ES-I3 (cell line): ENCODE measurements around the gene CCNL2.
"Not testable (repeated sequence)": the region's sequence is repeated elsewhere in the genome, so short reads cannot be mapped to it uniquely, and the experiment has no call there.

ENCODE experiments used
- H3K36me3 ChIP-seq: 2 replicates; pipeline ENCODE4 v1.6.1; 2013; ENCODE audit warnings: mild to moderate bottlenecking, low read length, control low read depth, moderate library complexity; ENCODE audit not compliant: insufficient read depth
- H3K4me1 ChIP-seq: 2 replicates; pipeline ENCODE4 v1.6.1; 2013; ENCODE audit warnings: mild to moderate bottlenecking, control low read depth, low read length; ENCODE audit not compliant: insufficient read depth
- H3K9ac ChIP-seq: 2 replicates; pipeline ENCODE4 v1.6.1; 2013; ENCODE audit warnings: low read depth, mild to moderate bottlenecking, low read length, moderate library complexity
- H3K9me3 ChIP-seq: 2 replicates; pipeline ENCODE4 v1.6.1; 2013; ENCODE audit warnings: mild to moderate bottlenecking, low read length, moderate library complexity; ENCODE audit not compliant: control insufficient read depth, insufficient read depth

The CCNL2 gene

DNA sequence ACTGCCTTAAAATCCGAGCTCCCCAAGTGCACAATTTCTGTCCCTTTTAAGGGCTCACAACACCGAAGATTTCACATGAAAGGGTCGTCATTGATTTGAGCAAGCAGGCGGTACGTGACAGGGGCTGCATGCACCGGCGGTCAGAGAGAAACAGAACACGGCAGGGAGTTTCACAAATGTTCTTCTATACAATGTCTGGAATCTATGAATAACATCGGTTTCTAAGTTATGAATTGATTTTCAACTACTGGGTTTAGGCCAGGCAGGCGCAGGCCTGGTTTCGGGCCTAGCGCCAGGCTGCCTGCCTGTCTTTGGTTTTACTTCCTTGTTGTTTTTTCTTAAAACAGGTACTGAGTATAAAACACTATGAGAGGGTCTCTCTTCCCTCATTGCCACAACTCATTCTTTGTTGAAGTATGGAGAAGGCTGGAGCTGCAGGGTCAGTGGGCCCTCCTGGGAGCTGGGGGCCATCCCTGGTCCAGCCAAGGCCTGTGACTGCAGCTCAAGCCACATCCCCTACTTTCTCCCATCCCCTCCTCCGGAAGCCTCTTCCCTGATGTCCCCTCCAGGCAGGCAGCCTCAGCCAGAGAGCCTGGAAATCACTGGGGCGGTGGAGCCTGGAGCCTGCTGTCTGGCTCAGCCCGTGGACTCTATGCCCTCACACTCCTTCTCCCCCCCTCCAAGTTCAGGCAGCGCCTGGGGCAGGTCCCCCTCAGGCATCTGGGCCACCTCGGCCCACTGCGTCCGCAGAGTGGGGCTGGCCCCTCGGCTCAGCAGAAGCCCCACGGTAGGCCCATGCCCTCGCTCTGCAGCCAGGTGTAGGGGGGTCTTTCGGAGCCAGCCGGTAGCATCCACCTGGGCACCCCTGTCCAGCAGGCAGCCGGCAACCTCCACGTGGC, 19.6 kb upstream of the CCNL2 start:
- Histone ChIP-seq H3K9ac (no peak overlapping the region), H3K9me3 (no peaks in the 10 kb centered on the region), H3K36me3 (no peaks in the 10 kb centered on the region), H3K4me1 (peaks cover 4% of the 10 kb centered on the region; the same call in 1 of the 2 replicates)

DNA sequence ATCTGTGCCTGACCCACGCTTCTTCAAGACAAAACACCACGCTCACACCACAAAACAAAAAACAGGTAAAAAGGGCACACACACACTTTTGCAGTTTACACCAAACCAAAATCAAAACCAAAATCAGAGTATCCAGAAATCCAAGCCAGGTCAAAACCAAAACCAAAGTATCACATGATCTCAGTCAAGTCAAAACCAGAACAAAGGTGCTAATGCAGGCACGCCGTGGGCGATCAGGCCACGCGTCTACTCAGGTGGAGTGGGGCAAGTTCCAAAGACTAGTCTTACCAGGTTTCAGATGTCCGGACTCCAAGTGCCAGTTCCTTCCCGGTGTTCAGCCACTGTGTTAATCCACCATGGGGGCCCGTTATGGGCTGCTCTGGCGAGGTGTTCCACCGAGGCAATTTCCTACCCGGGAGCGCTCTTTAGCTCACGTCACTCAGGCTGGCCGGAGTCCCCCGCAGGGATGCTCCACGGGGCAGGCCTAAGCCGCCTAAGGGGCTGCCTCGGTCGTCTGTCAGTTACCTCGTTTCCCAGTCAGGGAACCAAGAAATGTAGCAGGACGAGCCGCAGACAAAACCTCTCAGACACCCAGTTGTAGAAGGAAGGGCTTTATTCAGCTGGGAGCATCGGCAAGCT, 18.8 kb upstream of the CCNL2 start:
- H3K9me3 ChIP-seq, H3K4me1 ChIP-seq, H3K9ac ChIP-seq: not testable (repeated sequence)

DNA sequence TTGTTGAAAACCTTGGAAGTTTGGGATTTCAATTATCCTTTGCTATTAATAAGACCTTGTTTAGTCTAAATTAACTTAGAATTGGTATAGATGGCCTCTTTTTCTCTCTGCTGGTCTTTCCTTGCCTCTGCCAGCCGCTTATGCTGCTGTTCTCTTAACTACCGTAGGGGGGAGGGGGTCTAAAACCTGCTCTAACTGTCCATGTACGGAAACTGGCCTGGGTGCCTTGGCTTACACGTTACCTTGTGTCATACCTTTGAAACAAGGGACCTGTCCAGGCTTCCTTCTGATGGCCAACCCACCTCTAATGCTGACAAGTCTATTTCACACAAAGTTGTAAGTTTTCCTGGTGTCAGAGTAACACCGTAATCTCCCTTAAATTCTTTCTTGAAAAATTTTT, 18.3 kb upstream of the CCNL2 start:
- not testable (repeated sequence) for H3K9me3 ChIP-seq, H3K4me1 ChIP-seq

More for the DNA sequence above, 18.8 kb upstream of the CCNL2 start:
- H3K36me3 ChIP-seq, result not testable (repeated sequence)

DNA sequence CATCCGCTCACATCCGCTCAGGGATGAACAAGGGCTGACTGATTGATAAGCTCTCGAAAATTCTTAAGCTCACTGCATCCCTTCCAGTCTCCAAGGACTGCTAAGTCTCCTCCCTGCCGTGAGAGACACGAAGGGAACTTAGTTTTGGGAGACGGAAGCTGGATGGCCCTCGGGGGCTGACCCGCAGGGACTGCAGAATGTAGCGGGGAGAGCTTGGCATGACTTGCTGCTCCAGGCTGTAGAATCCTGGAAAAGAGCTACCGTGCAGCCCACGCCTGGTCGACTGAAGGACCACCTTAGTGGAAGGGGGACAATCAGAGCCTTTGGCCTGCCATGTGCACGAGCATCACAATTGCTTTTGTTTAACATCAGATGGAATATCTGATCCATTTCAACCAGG, 16.6 kb upstream of the CCNL2 start:
- peaks cover under 1% of the 10 kb centered on the region; the same call in 1 of the 2 replicates for H3K4me1 ChIP-seq

More for the DNA sequence above, 18.3 kb upstream of the CCNL2 start:
- not testable (repeated sequence) for H3K36me3 ChIP-seq, H3K9ac ChIP-seq

DNA sequence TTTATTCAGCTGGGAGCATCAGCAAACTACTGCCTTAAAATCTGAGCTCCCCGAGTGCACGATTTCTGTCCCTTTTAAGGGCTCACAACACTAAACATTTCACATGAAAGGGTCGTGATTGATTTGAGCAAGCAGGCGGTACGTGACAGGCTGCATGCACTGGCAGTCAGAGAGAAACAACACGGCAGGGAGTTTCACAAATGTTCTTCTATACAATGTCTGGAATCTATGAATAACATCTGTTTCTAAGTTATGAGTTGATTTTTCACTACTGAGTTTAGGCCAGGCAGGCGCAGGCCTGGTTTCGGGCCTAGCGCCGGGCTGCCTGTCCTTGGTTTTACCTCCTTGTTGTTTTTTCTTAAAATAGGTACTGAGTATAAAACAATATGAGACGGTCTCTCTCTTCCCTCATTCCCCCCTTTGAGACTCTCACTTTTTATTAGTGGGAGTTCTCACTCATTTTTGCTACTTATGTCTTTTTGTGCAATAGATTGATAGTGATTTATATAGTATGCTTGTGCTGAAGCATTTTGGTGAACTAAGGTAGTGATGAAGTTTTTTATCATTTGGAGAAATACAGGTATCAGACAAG, 13.3 kb upstream of the CCNL2 start:
- not testable (repeated sequence) for H3K4me1 ChIP-seq, H3K9ac ChIP-seq, H3K9me3 ChIP-seq, H3K36me3 ChIP-seq

More for the DNA sequence above, 16.6 kb upstream of the CCNL2 start:
- Histone ChIP-seq H3K9me3 (peaks cover 8% of the 10 kb centered on the region), H3K9ac (no peak overlapping the region), H3K36me3 (no peaks in the 10 kb centered on the region)

DNA sequence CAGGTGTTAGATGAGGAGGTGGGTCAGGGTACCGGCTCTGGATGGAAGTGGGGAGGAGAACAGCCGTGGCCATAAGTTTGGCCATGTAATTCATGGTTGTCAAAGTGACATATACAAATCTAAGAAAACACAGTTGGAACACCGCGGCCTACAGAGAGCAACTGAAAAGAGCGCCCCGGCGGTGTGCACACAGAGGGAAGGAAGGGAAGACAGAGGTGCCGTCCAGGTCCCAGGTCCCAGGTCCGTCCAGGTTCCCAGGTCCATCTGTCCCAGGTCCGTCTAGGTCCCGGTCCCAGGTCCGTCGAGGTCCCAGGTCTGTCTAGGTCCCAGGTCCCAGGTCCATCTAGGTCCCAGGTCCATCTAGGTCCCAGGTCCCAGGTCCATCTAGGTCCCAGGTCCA, 12.5 kb upstream of the CCNL2 start:
- Histone ChIP-seq H3K9me3 (peaks cover 8% of the 10 kb centered on the region), H3K4me1 (peaks cover 6% of the 10 kb centered on the region), H3K9ac (no peak overlapping the region), H3K36me3 (0 out of 2 replicates have a peak, but pooled peaks cover 6% of the 10 kb centered on the region)

DNA sequence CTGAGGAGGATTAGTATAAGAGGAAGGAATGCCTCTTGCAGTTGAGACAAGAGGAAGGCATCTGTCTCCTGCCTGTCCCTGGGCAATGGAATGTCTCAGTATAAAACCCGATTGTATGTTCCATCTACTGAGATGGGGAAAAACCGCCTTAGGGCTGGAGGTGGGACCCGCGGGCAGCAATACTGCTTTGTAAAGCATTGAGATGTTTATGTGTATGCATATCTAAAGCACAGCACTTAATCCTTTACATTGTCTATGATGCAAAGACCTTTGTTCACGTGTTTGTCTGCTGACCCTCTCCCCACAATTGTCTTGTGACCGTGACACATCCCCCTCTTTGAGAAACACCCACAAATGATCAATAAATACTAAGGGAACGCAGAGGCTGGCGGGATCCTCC, 11.1 kb upstream of the CCNL2 start:
- Histone ChIP-seq H3K36me3 (peaks cover 11% of the 10 kb centered on the region), H3K4me1 (peaks cover 11% of the 10 kb centered on the region), H3K9ac (peak overlapping the region; percentile 37; the same call in 1 of the 2 replicates)
- H3K9me3 ChIP-seq, result not testable (repeated sequence)

DNA sequence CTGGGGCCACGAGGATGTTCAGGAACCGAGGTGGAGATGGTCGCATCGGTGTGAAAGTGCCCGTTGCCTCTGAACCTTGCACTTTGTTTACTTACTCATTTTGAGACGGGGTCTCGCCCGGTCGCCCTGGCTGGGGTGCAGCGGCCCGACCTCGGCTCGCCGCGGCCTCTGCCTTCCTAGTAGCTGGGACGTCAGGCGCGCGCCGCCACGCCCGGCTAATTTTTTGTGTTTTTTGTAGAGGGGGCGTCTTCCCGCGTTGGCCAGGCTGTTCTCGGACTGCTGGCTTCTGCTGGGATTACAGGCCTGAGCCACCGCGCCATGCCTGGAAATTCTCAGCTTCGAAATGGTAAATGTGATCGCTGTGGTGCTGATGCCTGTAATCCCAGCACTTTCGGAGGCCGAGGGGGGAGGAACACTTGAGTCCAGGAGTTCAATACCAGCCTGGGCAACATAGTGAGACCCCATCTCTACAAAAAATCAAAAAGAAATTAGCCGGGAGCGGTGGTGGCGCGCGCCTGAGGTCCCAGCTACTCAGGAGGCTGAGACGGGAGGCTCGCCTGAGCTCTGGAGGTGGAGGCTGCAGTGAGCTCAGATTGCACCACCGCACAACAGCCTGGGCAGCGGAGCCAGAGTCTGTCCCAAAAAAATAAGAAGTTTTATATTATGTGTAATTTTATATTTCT, 8.6 kb upstream of the CCNL2 start:
- Histone ChIP-seq H3K36me3 (peaks cover 18% of the 10 kb centered on the region), H3K9me3 (peaks cover 8% of the 10 kb centered on the region), H3K4me1 (peaks cover 11% of the 10 kb centered on the region), H3K9ac (peak overlapping the region; percentile 91)

DNA sequence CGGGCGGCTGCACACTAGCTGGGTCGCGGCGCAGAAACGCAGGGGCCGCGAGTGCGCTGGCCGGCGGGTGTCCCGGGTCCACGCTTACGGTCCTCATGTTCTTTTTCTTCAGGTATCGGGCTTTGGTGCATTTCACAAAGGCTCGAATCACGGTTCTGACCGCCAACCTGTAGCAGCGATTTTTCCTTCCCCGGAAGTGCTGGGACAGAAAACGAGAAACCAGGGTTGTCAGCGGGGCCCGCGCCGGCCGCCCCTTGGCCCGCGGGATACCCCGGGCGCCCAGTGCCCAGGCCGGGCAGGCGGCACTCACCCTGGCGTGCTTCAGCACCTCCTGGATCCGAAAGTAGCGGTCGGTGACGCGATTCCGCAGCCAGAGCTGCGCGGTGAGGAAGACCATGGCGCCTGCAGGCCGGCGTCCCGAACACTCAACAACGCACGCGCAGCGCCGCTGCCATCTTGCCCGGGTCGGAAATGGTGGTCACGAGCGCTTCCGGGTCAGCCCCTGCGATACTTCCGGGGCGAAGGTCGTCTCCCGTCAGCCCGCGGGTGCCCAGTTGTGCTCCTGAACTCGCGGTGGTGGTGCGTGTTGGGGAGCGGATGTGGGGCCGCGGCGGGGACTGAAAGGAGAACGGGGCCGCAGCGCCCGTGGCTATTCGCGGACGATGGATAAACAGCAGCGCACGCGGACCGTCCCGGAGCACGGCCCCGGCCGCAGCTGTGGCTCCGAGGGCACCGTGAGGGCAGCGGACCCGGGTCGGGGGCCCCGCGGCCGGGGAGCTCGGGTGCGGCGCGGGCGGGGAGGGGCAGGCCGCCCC, 7.9 kb upstream of the CCNL2 start, which contains the start of gene MRPL20:
TSS of gene MRPL20 (minus strand) at position 473 of the 815 bp plus-strand sequence. CDS start at position 397, 76 bp downstream.
- H3K36me3 ChIP-seq, result peaks cover 18% of the 10 kb centered on the region
- peaks cover 1% of the 10 kb centered on the region for H3K9me3 ChIP-seq
- peak within 1 kb of the TSS; percentile 91 for H3K9ac ChIP-seq
- peaks cover 11% of the 10 kb centered on the region for H3K4me1 ChIP-seq

DNA sequence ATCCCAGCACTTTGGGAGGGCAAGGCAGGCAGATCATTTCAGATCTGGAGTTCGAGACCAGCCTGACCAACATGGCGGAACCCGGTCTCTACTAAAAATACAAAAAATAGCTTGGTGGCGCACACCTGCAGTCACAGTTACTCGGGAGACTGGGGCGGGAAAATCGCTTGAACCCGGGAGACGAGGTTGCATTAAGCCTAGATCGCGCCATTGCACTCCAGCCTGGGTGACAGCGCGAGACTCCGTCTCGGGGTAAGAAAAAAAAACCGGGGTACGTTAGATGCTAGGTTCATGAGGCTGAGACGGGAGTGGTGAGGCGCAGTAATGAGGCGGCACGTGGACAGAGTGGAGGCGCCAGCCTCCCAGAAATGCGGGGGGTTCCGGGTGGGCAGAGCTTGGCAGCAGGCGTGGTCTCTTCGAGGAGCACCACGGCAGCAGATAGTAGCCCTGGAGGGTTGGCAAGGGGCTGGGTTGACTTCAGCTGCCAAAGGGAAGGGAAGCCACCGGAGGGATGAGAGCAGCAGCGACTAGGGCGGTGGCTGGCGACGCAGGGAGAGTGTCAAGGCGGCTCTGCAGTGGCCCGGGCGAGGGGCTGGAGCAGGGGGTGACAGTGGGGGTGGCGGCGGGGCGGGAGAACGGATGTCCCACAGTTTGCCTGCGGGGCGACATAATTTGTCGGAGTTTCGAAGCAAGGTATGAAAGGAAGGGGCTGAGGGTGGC, 7.1 kb upstream of the CCNL2 start:
- no peaks in the 10 kb centered on the region for H3K9me3 ChIP-seq
- peaks cover 11% of the 10 kb centered on the region for H3K4me1 ChIP-seq
- peak overlapping the region; percentile 91 for H3K9ac ChIP-seq
- H3K36me3 ChIP-seq, result peaks cover 22% of the 10 kb centered on the region

DNA sequence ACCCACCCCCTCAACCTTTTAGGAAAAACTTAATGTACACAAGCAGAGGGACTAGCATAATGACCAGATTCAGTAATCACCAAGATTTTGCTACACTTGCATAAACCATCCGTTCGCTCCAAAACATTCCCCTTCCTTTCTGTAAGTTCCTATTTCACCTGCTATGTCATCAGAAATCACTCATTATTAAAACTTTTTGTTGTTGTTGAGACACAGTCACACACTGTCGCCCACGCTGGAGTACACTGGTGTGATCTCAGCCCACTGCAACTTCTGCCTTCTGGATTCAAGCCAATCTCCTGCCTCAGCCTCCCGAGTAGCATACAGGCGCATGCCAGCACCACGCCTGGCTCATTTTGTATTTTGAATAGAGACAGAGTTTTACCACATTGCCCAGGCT, 4.5 kb upstream of the CCNL2 start:
- Histone ChIP-seq H3K4me1 (peaks cover 5% of the 10 kb centered on the region; the same call in 1 of the 2 replicates), H3K9ac (no peak overlapping the region), H3K36me3 (peaks cover 16% of the 10 kb centered on the region), H3K9me3 (no peaks in the 10 kb centered on the region)

DNA sequence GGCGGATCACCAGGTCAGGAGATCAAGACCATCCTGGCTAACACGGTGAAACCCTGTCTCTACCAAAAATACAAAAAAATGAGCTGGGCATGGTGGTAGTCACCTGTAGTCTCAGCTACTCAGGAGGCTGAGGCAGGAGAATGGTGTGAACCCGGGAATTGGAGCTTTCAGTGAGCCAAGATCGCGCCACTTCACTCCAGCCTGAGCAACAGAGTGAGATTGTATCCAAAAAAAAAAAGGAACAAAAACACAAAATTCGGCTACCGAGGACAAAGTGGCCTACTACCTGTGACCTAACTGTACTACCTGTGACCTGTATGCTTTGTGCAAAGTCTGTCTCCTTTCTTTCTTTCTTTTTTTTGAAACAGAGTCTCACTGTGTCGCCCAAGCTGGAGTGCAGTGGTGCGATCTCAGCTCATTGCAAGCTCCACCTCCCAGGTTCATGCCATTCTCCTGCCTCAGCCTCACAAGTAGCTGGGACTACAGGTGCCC, 3.8 kb upstream of the CCNL2 start:
- H3K36me3 ChIP-seq, result peaks cover 20% of the 10 kb centered on the region
- H3K9me3 ChIP-seq, H3K9ac ChIP-seq, H3K4me1 ChIP-seq: not testable (repeated sequence)
